ENCODE data around the gene LRTM2.

Gene LRTM2

GRCh38 chr12:1791104-1791841, 29.1 kb upstream of the LRTM2 start:
- no peak overlapping the region for H3K9ac ChIP-seq (ENCODE audit: low read length in 2 of 2)
- no peak overlapping the region for H3K27ac ChIP-seq (ENCODE audit: low read length)
- peaks cover 8 to 10% of the 10 kb centered on the region in 2 donors for H3K36me3 ChIP-seq (ENCODE audit: control insufficient read depth in 2 of 2, insufficient read depth in 2 of 2, low read length in 2 of 2)

GRCh38 chr12:1792406-1792805, 28.0 kb upstream of the LRTM2 start:
- Histone ChIP-seq H3K27ac (ENCODE audit: low read length) (no peak overlapping the region), H3K27me3 (ENCODE audit: control insufficient read depth in 1 of 2, insufficient read depth in 2 of 2, low read length in 2 of 2) (no peaks in the 10 kb centered on the region), H3K9me3 (ENCODE audit: control insufficient read depth in 2 of 2, low read length in 2 of 2) (no peaks in the 10 kb centered on the region), H3K4me1 (ENCODE audit: control insufficient read depth, insufficient read depth, low read length) (peaks cover 29% of the 10 kb centered on the region), H3K9ac (ENCODE audit: low read length in 2 of 2) (no peak overlapping the region), H3K36me3 (ENCODE audit: control insufficient read depth in 2 of 2, insufficient read depth in 2 of 2, low read length in 2 of 2) (peaks cover under 1 to 1% of the 10 kb centered on the region in 2 donors), H3K4me3 (ENCODE audit: low read length in 2 of 2) (no peak overlapping the region)

More at GRCh38 chr12:1791104-1791841, 29.1 kb upstream of the LRTM2 start:
- Histone ChIP-seq H3K4me3 (ENCODE audit: low read length in 2 of 2) (no peak overlapping the region), H3K9me3 (ENCODE audit: control insufficient read depth in 2 of 2, low read length in 2 of 2) (no peaks in the 10 kb centered on the region), H3K27me3 (ENCODE audit: control insufficient read depth in 1 of 2, insufficient read depth in 2 of 2, low read length in 2 of 2) (no peaks in the 10 kb centered on the region), H3K4me1 (ENCODE audit: control insufficient read depth, insufficient read depth, low read length) (peaks cover 18% of the 10 kb centered on the region)

GRCh38 chr12:1793426-1794210, 26.7 kb upstream of the LRTM2 start:
- H3K27me3 ChIP-seq (ENCODE audit: control insufficient read depth in 1 of 2, insufficient read depth in 2 of 2, low read length in 2 of 2) = no peaks in the 10 kb centered on the region
- no peaks in the 10 kb centered on the region for H3K9me3 ChIP-seq (ENCODE audit: control insufficient read depth in 2 of 2, low read length in 2 of 2)
- H3K27ac ChIP-seq (ENCODE audit: low read length) = no peak overlapping the region
- no peaks in the 10 kb centered on the region for H3K36me3 ChIP-seq (ENCODE audit: control insufficient read depth in 2 of 2, insufficient read depth in 2 of 2, low read length in 2 of 2)
- no peak overlapping the region for H3K9ac ChIP-seq (ENCODE audit: low read length in 2 of 2)
- H3K4me1 ChIP-seq (ENCODE audit: control insufficient read depth, insufficient read depth, low read length) = peaks cover 30% of the 10 kb centered on the region
- H3K4me3 ChIP-seq (ENCODE audit: low read length in 2 of 2) = no peak overlapping the region

- Histone ChIP-seq H3K27me3 (ENCODE audit: control insufficient read depth in 1 of 2, insufficient read depth in 2 of 2, low read length in 2 of 2) (no peaks in the 10 kb centered on the region), H3K36me3 (ENCODE audit: control insufficient read depth in 2 of 2, insufficient read depth in 2 of 2, low read length in 2 of 2) (no peaks in the 10 kb centered on the region), H3K9ac (ENCODE audit: low read length in 2 of 2) (no peak overlapping the region), H3K9me3 (ENCODE audit: control insufficient read depth in 2 of 2, low read length in 2 of 2) (no peaks in the 10 kb centered on the region), H3K27ac (ENCODE audit: low read length) (no peak overlapping the region), H3K4me1 (ENCODE audit: control insufficient read depth, insufficient read depth, low read length) (peaks cover 30% of the 10 kb centered on the region), H3K4me3 (ENCODE audit: low read length in 2 of 2) (no peak overlapping the region)
Observed at GRCh38 chr12:1794440-1795090, 25.8 kb upstream of the LRTM2 start.

- no peaks in the 10 kb centered on the region for H3K27me3 ChIP-seq (ENCODE audit: control insufficient read depth in 1 of 2, insufficient read depth in 2 of 2, low read length in 2 of 2)
- H3K9ac ChIP-seq (ENCODE audit: low read length in 2 of 2) = peak overlapping the region; percentile 47 to 66
- peak overlapping the region; percentile 70 for H3K27ac ChIP-seq (ENCODE audit: low read length)
- no peaks in the 10 kb centered on the region for H3K36me3 ChIP-seq (ENCODE audit: control insufficient read depth in 2 of 2, insufficient read depth in 2 of 2, low read length in 2 of 2)
- H3K9me3 ChIP-seq (ENCODE audit: control insufficient read depth in 2 of 2, low read length in 2 of 2) = no peaks in the 10 kb centered on the region
- peaks cover 30% of the 10 kb centered on the region for H3K4me1 ChIP-seq (ENCODE audit: control insufficient read depth, insufficient read depth, low read length)
- peak overlapping the region; percentile 38 to 65 for H3K4me3 ChIP-seq (ENCODE audit: low read length in 2 of 2)
Observed at GRCh38 chr12:1795221-1795784, 25.1 kb upstream of the LRTM2 start.

GRCh38 chr12:1795785-1796514, 24.4 kb upstream of the LRTM2 start:
- peak overlapping the region; percentile 70 for H3K27ac ChIP-seq (ENCODE audit: low read length)

GRCh38 chr12:1796515-1797010, 23.8 kb upstream of the LRTM2 start:
- Histone ChIP-seq H3K9ac (ENCODE audit: low read length in 2 of 2) (peak overlapping the region; percentile 56 to 64), H3K27ac (ENCODE audit: low read length) (peak overlapping the region; percentile 49), H3K4me1 (ENCODE audit: control insufficient read depth, insufficient read depth, low read length) (peaks cover 26% of the 10 kb centered on the region), H3K36me3 (ENCODE audit: control insufficient read depth in 2 of 2, insufficient read depth in 2 of 2, low read length in 2 of 2) (no peaks in the 10 kb centered on the region), H3K9me3 (ENCODE audit: control insufficient read depth in 2 of 2, low read length in 2 of 2) (no peaks in the 10 kb centered on the region), H3K4me3 (ENCODE audit: low read length in 2 of 2) (peak overlapping the region; percentile 56 to 78), H3K27me3 (ENCODE audit: control insufficient read depth in 1 of 2, insufficient read depth in 2 of 2, low read length in 2 of 2) (no peaks in the 10 kb centered on the region)

More at GRCh38 chr12:1795785-1796514, 24.4 kb upstream of the LRTM2 start:
- Histone ChIP-seq H3K9ac (ENCODE audit: low read length in 2 of 2) (peak overlapping the region; percentile 64 to 66), H3K36me3 (ENCODE audit: control insufficient read depth in 2 of 2, insufficient read depth in 2 of 2, low read length in 2 of 2) (no peaks in the 10 kb centered on the region), H3K9me3 (ENCODE audit: control insufficient read depth in 2 of 2, low read length in 2 of 2) (no peaks in the 10 kb centered on the region), H3K27me3 (ENCODE audit: control insufficient read depth in 1 of 2, insufficient read depth in 2 of 2, low read length in 2 of 2) (no peaks in the 10 kb centered on the region), H3K4me1 (ENCODE audit: control insufficient read depth, insufficient read depth, low read length) (peaks cover 30% of the 10 kb centered on the region), H3K4me3 (ENCODE audit: low read length in 2 of 2) (peak overlapping the region; percentile 56 to 78)

- Histone ChIP-seq H3K27ac (ENCODE audit: low read length) (peak overlapping the region; percentile 49), H3K36me3 (ENCODE audit: control insufficient read depth in 2 of 2, insufficient read depth in 2 of 2, low read length in 2 of 2) (no peaks in the 10 kb centered on the region), H3K27me3 (ENCODE audit: control insufficient read depth in 1 of 2, insufficient read depth in 2 of 2, low read length in 2 of 2) (no peaks in the 10 kb centered on the region), H3K9ac (ENCODE audit: low read length in 2 of 2) (peak overlapping the region; percentile 56 to 64), H3K4me3 (ENCODE audit: low read length in 2 of 2) (peak overlapping the region; percentile 56 to 78), H3K4me1 (ENCODE audit: control insufficient read depth, insufficient read depth, low read length) (peaks cover 25% of the 10 kb centered on the region), H3K9me3 (ENCODE audit: control insufficient read depth in 2 of 2, low read length in 2 of 2) (no peaks in the 10 kb centered on the region)
Observed at GRCh38 chr12:1797011-1797901, 23.1 kb upstream of the LRTM2 start.

GRCh38 chr12:1797991-1798640, 22.2 kb upstream of the LRTM2 start:
- H3K27me3 ChIP-seq (ENCODE audit: control insufficient read depth in 1 of 2, insufficient read depth in 2 of 2, low read length in 2 of 2) = no peaks in the 10 kb centered on the region
- no peak overlapping the region for H3K27ac ChIP-seq (ENCODE audit: low read length)
- H3K9me3 ChIP-seq (ENCODE audit: control insufficient read depth in 2 of 2, low read length in 2 of 2) = no peaks in the 10 kb centered on the region
- no peak overlapping the region for H3K9ac ChIP-seq (ENCODE audit: low read length in 2 of 2)
- peaks cover 25% of the 10 kb centered on the region for H3K4me1 ChIP-seq (ENCODE audit: control insufficient read depth, insufficient read depth, low read length)
- H3K4me3 ChIP-seq (ENCODE audit: low read length in 2 of 2) = no peak overlapping the region
- H3K36me3 ChIP-seq (ENCODE audit: control insufficient read depth in 2 of 2, insufficient read depth in 2 of 2, low read length in 2 of 2) = no peaks in the 10 kb centered on the region

Measured in stomach smooth muscle (tissue), 2 donors.